IMR-90 (cell line): ENCODE data around the gene NPTX1.

Source experiments
- BHLHE40 ChIP-seq: fragments of 150-350 bp; IDR thresholded peaks from 2 replicates; pipeline ENCODE4 v1.6.1; 2016; ENCODE audit warnings: mild to moderate bottlenecking, low read depth, low read length
- CEBPB ChIP-seq: IDR thresholded peaks from 2 replicates; pipeline ENCODE4 v1.6.1; 2012; ENCODE audit warnings: low read depth, low read length, improper control_type of control experiment
- FOS ChIP-seq: fragments of 150-350 bp; IDR thresholded peaks from 2 replicates; pipeline ENCODE4 v1.6.1; 2016; ENCODE audit warnings: low read depth, low read length
- MAZ ChIP-seq: IDR thresholded peaks from 2 replicates; pipeline ENCODE4 v1.6.1; 2012; ENCODE audit warnings: low read depth, mild to moderate bottlenecking, low read length, improper control_type of control experiment, moderate library complexity, borderline replicate concordance
- MXI1 ChIP-seq: IDR thresholded peaks from 2 replicates; pipeline ENCODE4 v1.6.1; 2012; ENCODE audit warnings: low read depth, mild to moderate bottlenecking, low read length, moderate library complexity, borderline replicate concordance
- POLR2A ChIP-seq: IDR thresholded peaks from 2 replicates; pipeline ENCODE4 v1.6.1; 2012; ENCODE audit warnings: mild to moderate bottlenecking, low read depth, low read length
- RAD21 ChIP-seq: IDR thresholded peaks from 2 replicates; pipeline ENCODE4 v1.6.1; 2012; ENCODE audit warnings: low read length, improper control_type of control experiment
- RFX5 ChIP-seq: IDR thresholded peaks from 2 replicates; pipeline ENCODE4 v1.8.0; 2012; ENCODE audit warnings: low read depth, mild to moderate bottlenecking, low read length, moderate library complexity
- SMC3 ChIP-seq: fragments of 150-350 bp; IDR thresholded peaks from 2 replicates; pipeline ENCODE4 v1.6.1; 2016; ENCODE audit warnings: low read depth, mild to moderate bottlenecking, antibody characterized with exemption, low read length, moderate library complexity
- TF ChIP-seq, protein P1 (sequence below): conservative IDR thresholded peaks from 2 replicates; pipeline ENCODE4 v1.5.1; 2012; ENCODE audit warnings: mild to moderate bottlenecking, low read depth, low read length, improper control_type of control experiment
- TF ChIP-seq, protein P2 (sequence below): fragments of 150-350 bp; IDR thresholded peaks from 2 replicates; pipeline ENCODE4 v1.6.1; 2017; ENCODE audit warnings: mild to moderate bottlenecking, antibody characterized with exemption, low read length, low read depth

DNA sequence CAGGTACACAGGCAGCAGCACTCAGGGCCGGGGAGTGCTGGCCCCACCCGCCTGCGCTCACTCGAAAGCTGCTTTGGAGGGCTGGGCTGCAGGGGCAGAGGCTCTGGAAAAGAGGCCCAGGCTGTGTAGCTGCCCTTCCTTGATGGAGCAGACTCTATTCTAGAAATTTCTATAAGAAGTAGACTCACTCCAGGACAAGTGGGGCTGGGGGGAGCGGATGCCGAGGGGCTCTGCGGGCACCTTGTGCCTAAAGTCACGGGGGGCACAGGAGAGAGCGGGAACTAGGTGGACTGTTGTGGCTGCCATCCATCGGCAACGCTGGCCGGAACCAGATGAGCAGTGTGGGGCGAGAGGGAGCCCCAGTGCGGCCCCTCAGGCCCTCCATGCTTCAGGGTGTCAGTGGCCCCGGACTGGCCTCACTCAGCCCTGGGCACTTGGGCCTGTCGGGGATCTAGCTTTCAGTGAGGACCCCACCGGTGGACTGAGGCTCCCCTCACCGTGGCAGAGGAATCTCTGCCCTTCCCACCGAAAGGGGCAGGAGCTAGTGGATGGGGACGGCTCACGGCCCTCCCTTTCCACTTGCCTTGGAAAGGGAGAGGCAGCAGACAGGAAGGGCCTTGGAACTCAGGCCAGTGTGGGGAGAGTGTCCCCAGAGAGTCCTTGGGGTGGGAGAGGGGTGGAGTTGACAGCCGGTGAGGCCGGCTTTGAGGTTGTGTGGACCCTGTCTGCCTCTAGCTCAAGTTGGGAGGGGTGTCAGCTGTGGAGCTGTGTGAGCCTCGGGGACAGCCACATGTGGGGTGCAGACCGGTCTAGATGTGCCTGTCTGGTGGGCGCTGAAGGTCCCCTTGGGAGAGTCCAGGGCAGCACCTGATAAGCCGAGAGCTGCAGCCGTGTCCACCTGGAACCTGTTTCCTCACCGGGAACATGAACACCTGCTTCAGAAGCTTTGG is 44.9 kb downstream of the NPTX1 start:
- TF ChIP-seq, protein P1, sequence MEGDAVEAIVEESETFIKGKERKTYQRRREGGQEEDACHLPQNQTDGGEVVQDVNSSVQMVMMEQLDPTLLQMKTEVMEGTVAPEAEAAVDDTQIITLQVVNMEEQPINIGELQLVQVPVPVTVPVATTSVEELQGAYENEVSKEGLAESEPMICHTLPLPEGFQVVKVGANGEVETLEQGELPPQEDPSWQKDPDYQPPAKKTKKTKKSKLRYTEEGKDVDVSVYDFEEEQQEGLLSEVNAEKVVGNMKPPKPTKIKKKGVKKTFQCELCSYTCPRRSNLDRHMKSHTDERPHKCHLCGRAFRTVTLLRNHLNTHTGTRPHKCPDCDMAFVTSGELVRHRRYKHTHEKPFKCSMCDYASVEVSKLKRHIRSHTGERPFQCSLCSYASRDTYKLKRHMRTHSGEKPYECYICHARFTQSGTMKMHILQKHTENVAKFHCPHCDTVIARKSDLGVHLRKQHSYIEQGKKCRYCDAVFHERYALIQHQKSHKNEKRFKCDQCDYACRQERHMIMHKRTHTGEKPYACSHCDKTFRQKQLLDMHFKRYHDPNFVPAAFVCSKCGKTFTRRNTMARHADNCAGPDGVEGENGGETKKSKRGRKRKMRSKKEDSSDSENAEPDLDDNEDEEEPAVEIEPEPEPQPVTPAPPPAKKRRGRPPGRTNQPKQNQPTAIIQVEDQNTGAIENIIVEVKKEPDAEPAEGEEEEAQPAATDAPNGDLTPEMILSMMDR: no peak
- TF ChIP-seq POLR2A (no peak), BHLHE40 (no peak), FOS (no peak), MXI1 (no peak), RAD21 (no peak), CEBPB (no peak), MAZ (no peak), RFX5 (no peak), SMC3 (no peak)
- TF ChIP-seq, protein P2, sequence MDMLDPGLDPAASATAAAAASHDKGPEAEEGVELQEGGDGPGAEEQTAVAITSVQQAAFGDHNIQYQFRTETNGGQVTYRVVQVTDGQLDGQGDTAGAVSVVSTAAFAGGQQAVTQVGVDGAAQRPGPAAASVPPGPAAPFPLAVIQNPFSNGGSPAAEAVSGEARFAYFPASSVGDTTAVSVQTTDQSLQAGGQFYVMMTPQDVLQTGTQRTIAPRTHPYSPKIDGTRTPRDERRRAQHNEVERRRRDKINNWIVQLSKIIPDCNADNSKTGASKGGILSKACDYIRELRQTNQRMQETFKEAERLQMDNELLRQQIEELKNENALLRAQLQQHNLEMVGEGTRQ: no peak
